Kidney epithelial cell (primary cell): ENCODE measurements around the gene ALK. TPM values are rescaled to one million over a fixed set of nuclear protein-coding genes. Genes with fewer than 3 reads are reported as not detected.

Experiments
- DNase-seq: peaks from one replicate; pipeline ENCODE4 v3.0.0-alpha.2; 2010; ENCODE audit warnings: low read depth
- H3K27me3 ChIP-seq: 2 replicates; pipeline ENCODE4 v1.6.0; 2011; ENCODE audit warnings: low read length; ENCODE audit not compliant: control insufficient read depth, insufficient read depth
- H3K36me3 ChIP-seq: 2 replicates; pipeline ENCODE4 v1.5.1; 2011; ENCODE audit warnings: low read length; ENCODE audit not compliant: control insufficient read depth, insufficient read depth
- H3K4me3 ChIP-seq: 2 replicates; pipeline ENCODE4 v1.5.1; 2011; ENCODE audit warnings: low read depth, mild to moderate bottlenecking, control low read depth, low read length
- CTCF ChIP-seq: IDR thresholded peaks from 2 replicates; pipeline ENCODE4 v1.5.1; 2011; ENCODE audit warnings: mild to moderate bottlenecking, moderate library complexity, low read length, control low read depth, inconsistent platforms; ENCODE audit not compliant: insufficient read depth, poor library complexity, severe bottlenecking
- total RNA-seq: library from RNA; depleted of rRNA; stranded (reverse); fragments of >200 nt; gene quantifications from 2 replicates; pipeline ENCODE4 v1.2.3, GENCODE V29; 2015

The ALK gene
- total RNA-seq, 1 donor from 2014 or later, result not detected

- no peak for DNase-seq
- TF ChIP-seq CTCF, result no peak
- H3K4me3 ChIP-seq, result no peak overlapping the region
Measured at GRCh38 chr2:29440921-29441623, 480.3 kb downstream of the ALK start.

GRCh38 chr2:29433920-29434319 lies 487.5 kb downstream of the ALK start:
- Histone ChIP-seq H3K4me3 (no peak overlapping the region), H3K27me3 (no peaks in the 10 kb centered on the region), H3K36me3 (no peaks in the 10 kb centered on the region)
- no peak for TF ChIP-seq CTCF
- DNase-seq, result no peak

More at GRCh38 chr2:29440921-29441623, 480.3 kb downstream of the ALK start:
- Histone ChIP-seq H3K36me3 (no peaks in the 10 kb centered on the region), H3K27me3 (no peaks in the 10 kb centered on the region)

- Histone ChIP-seq H3K27me3 (no peaks in the 10 kb centered on the region), H3K36me3 (no peaks in the 10 kb centered on the region), H3K4me3 (no peak overlapping the region)
- TF ChIP-seq CTCF, result no peak
- DNase-seq, result no peak
Measured at GRCh38 chr2:29433128-29433527, 488.3 kb downstream of the ALK start.

- no peak for TF ChIP-seq CTCF
- Histone ChIP-seq H3K27me3 (no peaks in the 10 kb centered on the region), H3K36me3 (no peaks in the 10 kb centered on the region), H3K4me3 (no peak overlapping the region)
- DNase-seq, result no peak
Measured at GRCh38 chr2:29431485-29431884, 489.9 kb downstream of the ALK start.

GRCh38 chr2:29430382-29431112 lies 490.8 kb downstream of the ALK start:
- no peaks in the 10 kb centered on the region for H3K36me3 ChIP-seq
- no peak overlapping the region for H3K4me3 ChIP-seq
- DNase-seq, result no peak
- TF ChIP-seq CTCF, result no peak
- H3K27me3 ChIP-seq, result no peaks in the 10 kb centered on the region
